GM23248 (cell line): ENCODE measurements around the gene OR6Y1.

Experiments
- EZH2 ChIP-seq: fragments of 200-600 bp; sonication (generic); IDR thresholded peaks from 2 replicates; pipeline ENCODE4 v1.6.1; 2018; ENCODE audit warnings: antibody characterized with exemption, mild to moderate bottlenecking; ENCODE audit not compliant: insufficient read depth, poor library complexity, severe bottlenecking
- EZH2phosphoT487 ChIP-seq: fragments of 200-600 bp; sonication (generic); IDR thresholded peaks from 2 replicates; pipeline ENCODE4 v1.6.1; 2018; ENCODE audit warnings: antibody characterized with exemption, moderate library complexity, mild to moderate bottlenecking, low read depth; ENCODE audit not compliant: insufficient read depth

- TF ChIP-seq EZH2 = no peak
- no peak for TF ChIP-seq EZH2phosphoT487
Observed at GRCh38 chr1:158570480-158570879, 16.3 kb upstream of the OR6Y1 start, which contains the start of gene OR6P1.
